NB4 (cell line): ENCODE data around the gene AJUBA.
"Not testable (repeated sequence)": the region's sequence is repeated elsewhere in the genome, so short reads cannot be mapped to it uniquely, and the experiment has no call there.

Source experiments
- DNase-seq: peaks from one replicate; pipeline ENCODE4 v3.0.0; 2010; ENCODE audit warnings: low read depth
- H3K4me3 ChIP-seq: one replicate; pipeline ENCODE4 v1.5.1; 2011; ENCODE audit warnings: mild to moderate bottlenecking, low read depth, low read length, moderate library complexity
- CTCF ChIP-seq: IDR thresholded peaks from one replicate; pipeline ENCODE4 v1.5.1; 2012; ENCODE audit warnings: low read depth, low read length
- MYC ChIP-seq: IDR thresholded peaks from 2 replicates; pipeline ENCODE4 v1.6.1; 2011; ENCODE audit warnings: low read depth, low read length
- POLR2A ChIP-seq: IDR thresholded peaks from 2 replicates; pipeline ENCODE4 v1.6.1; 2011; ENCODE audit warnings: mild to moderate bottlenecking; ENCODE audit not compliant: insufficient read length; ENCODE audit errors: extremely low read depth
- TF ChIP-seq, protein P1 (sequence below): IDR thresholded peaks from 2 replicates; pipeline ENCODE4 v1.6.1; 2011; ENCODE audit warnings: low read depth, low read length

Gene AJUBA

GRCh38 chr14:23017091-23017490 lies 34.7 kb upstream of the AJUBA start:
- no peak overlapping the region for H3K4me3 ChIP-seq
- TF ChIP-seq, protein P1, sequence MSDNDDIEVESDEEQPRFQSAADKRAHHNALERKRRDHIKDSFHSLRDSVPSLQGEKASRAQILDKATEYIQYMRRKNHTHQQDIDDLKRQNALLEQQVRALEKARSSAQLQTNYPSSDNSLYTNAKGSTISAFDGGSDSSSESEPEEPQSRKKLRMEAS, result no peak
- TF ChIP-seq CTCF (no peak), POLR2A (no peak), MYC (no peak)
- DNase-seq, result no peak

DNA sequence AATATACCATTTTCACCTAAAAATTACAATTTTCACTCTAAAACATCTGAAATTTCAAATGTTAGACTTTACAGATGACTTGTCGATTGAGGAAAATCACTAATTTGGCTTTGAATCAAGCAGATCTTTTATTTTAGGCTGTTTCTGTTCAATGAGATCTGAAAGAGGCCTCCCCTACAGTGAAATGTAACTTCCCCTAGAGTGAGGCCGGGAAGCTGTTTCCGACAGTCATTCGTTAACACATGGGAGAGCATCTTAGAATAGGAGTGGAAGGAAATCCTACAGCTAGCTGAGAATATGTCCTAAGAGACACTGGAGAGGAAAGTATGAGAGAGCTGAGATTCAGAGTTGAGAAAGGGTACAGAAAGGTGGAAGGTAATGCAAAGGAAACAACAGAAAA lies 33.3 kb upstream of the AJUBA start:
- no peak overlapping the region for H3K4me3 ChIP-seq
- TF ChIP-seq, protein P1, result no peak
- TF ChIP-seq MYC, result no peak
- no peak for TF ChIP-seq CTCF
- no peak for TF ChIP-seq POLR2A
- DNase-seq, result no peak

DNA sequence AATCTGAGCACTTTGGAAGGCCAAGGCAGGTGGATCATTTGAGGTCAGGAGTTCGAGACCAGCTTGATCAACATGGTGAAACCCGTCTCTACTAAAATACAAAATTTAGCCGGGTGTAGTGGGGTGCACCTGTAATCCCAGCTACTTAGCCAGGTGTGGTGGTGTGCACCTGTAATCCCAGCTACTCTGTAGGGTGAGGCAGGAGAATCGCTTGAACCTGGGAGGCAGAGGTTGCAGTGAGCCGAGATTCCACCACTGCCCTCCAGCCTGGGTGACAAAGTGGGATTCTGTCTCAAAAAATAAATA lies 31.4 kb upstream of the AJUBA start:
- DNase-seq, H3K4me3 ChIP-seq: not testable (repeated sequence)

GRCh38 chr14:23013054-23013748 lies 30.9 kb upstream of the AJUBA start:
- TF ChIP-seq, protein P1, result no peak
- TF ChIP-seq MYC, result no peak
- no peak for TF ChIP-seq CTCF
- TF ChIP-seq POLR2A, result no peak
- no peak for DNase-seq
- no peak overlapping the region for H3K4me3 ChIP-seq

- DNase-seq, result peak; percentile 82
- peak; percentile 65 for TF ChIP-seq POLR2A
- TF ChIP-seq, protein P1, result no peak; the same call in none of the 2 replicates
- peak within 1 kb of the TSS; percentile 80 for H3K4me3 ChIP-seq
Measured at GRCh38 chr14:23009939-23010726, 27.8 kb upstream of the AJUBA start, which contains the start of gene C14orf93. Gene C14orf93, minus strand, starts transcription at chr14:23010143. Its CDS starts 11,120 bp downstream, at chr14:22999023.

- TF ChIP-seq MYC (no peak), CTCF (no peak)
- TF ChIP-seq, protein P1, result peak; percentile 3; the same call in 1 of the 2 replicates
- H3K4me3 ChIP-seq, result peak overlapping the region; percentile 80
- DNase-seq, result peak; percentile 41
Measured at GRCh38 chr14:23009483-23009938, 27.2 kb upstream of the AJUBA start.
